Measurements from ENCODE around the gene ZNF672. TPM values are rescaled to one million over a fixed set of nuclear protein-coding genes. Genes with fewer than 3 reads are reported as not detected.

The ZNF672 gene
- total RNA-seq, 1 donor = 73.2 TPM

- no peak for DNase-seq (ENCODE audit: low read depth in 2 of 3, low spot score in 2 of 3)
Measured at GRCh38 chr1:248831842-248832241, 6.2 kb upstream of the ZNF672 start.

- DNase-seq (ENCODE audit: low read depth in 2 of 3, low spot score in 2 of 3) = peak in 1 of 3 donors; percentile 25
Measured at GRCh38 chr1:248834343-248834940, 3.6 kb upstream of the ZNF672 start.

GRCh38 chr1:248837045-248837780 is 811 bp upstream of the ZNF672 start:
- DNase-seq (ENCODE audit: low read depth in 2 of 3, low spot score in 2 of 3) = no peak

GRCh38 chr1:248838357-248839167 is 538 bp downstream of the ZNF672 start:
- peak; percentile 80 to 94 (median 91) for DNase-seq (ENCODE audit: low read depth in 2 of 3, low spot score in 2 of 3)

- DNase-seq (ENCODE audit: low read depth in 2 of 3, low spot score in 2 of 3) = no peak
Measured at GRCh38 chr1:248839168-248839555, 1.1 kb downstream of the ZNF672 start.

- DNase-seq (ENCODE audit: low read depth in 2 of 3, low spot score in 2 of 3) = no peak
Measured at GRCh38 chr1:248840946-248841345, 2.9 kb downstream of the ZNF672 start.

- DNase-seq (ENCODE audit: low read depth in 2 of 3, low spot score in 2 of 3) = peak in 2 of 3 donors; percentile 42 to 75
Measured at GRCh38 chr1:248841702-248842395, 3.8 kb downstream of the ZNF672 start.

- DNase-seq (ENCODE audit: low read depth in 2 of 3, low spot score in 2 of 3) = no peak
Measured at GRCh38 chr1:248842781-248843331, 4.8 kb downstream of the ZNF672 start.

GRCh38 chr1:248843687-248844086 is 5.7 kb downstream of the ZNF672 start:
- no peak for DNase-seq (ENCODE audit: low read depth in 2 of 3, low spot score in 2 of 3)

GRCh38 chr1:248844526-248844925 is 6.5 kb downstream of the ZNF672 start:
- DNase-seq (ENCODE audit: low read depth in 2 of 3, low spot score in 2 of 3) = no peak

GRCh38 chr1:248847181-248847955 is 9.3 kb downstream of the ZNF672 start:
- no peak for DNase-seq (ENCODE audit: low read depth in 2 of 3, low spot score in 2 of 3)

- no peak for DNase-seq (ENCODE audit: low read depth in 2 of 3, low spot score in 2 of 3)
Measured at GRCh38 chr1:248847956-248848561, 10.0 kb downstream of the ZNF672 start.

- DNase-seq (ENCODE audit: low read depth in 2 of 3, low spot score in 2 of 3) = no peak
Measured at GRCh38 chr1:248848602-248849001, 10.6 kb downstream of the ZNF672 start.

GRCh38 chr1:248849152-248849551 is 11.1 kb downstream of the ZNF672 start:
- DNase-seq (ENCODE audit: low read depth in 2 of 3, low spot score in 2 of 3) = no peak

- DNase-seq (ENCODE audit: low read depth in 2 of 3, low spot score in 2 of 3) = no peak
Measured at GRCh38 chr1:248849637-248850036, 11.6 kb downstream of the ZNF672 start.

- DNase-seq (ENCODE audit: low read depth in 2 of 3, low spot score in 2 of 3) = no peak
Measured at GRCh38 chr1:248850124-248850523, 12.1 kb downstream of the ZNF672 start.

- no peak for DNase-seq (ENCODE audit: low read depth in 2 of 3, low spot score in 2 of 3)
Measured at GRCh38 chr1:248850536-248851251, 12.7 kb downstream of the ZNF672 start.

GRCh38 chr1:248851390-248851789 is 13.4 kb downstream of the ZNF672 start:
- no peak for DNase-seq (ENCODE audit: low read depth in 2 of 3, low spot score in 2 of 3)

Measured in hematopoietic multipotent progenitor cell (in vitro differentiated cells).